Keratinocyte (primary cell): ENCODE data around the gene ADAMTS9. TPM values are rescaled to one million over a fixed set of nuclear protein-coding genes. Genes with fewer than 3 reads are reported as not detected.

Source experiments
- DNase-seq: peaks from one replicate; pipeline ENCODE4 v3.0.0-alpha.2; 2011; ENCODE audit warnings: low read depth, missing footprints, low spot score
- FAIRE-seq: peaks from 2 replicates; lab custom pipeline; 2011; peaks lifted over from hg19 to GRCh38; lab: Jason Lieb, UNC
- H2AFZ ChIP-seq: 2 replicates; pipeline ENCODE4 v1.6.0; 2012; ENCODE audit warnings: low read length, control low read depth, inconsistent platforms; ENCODE audit not compliant: control insufficient read depth
- H3K27ac ChIP-seq: 2 replicates; pipeline ENCODE4 v1.5.1; 2011; ENCODE audit warnings: low read length; ENCODE audit not compliant: control insufficient read depth, insufficient read depth
- H3K27me3 ChIP-seq: 3 replicates; pipeline ENCODE4 v1.6.0; 2011; ENCODE audit warnings: low read length; ENCODE audit not compliant: control insufficient read depth, insufficient read depth; ENCODE audit errors: extremely low read depth
- H3K36me3 ChIP-seq, 2 experiments: 2 replicates in 1 of 2; 3 replicates in 1 of 2; pipeline ENCODE4 v1.5.1; 2011; ENCODE audit warnings: low read length in 2 of 2, mild to moderate bottlenecking in 1 of 2; ENCODE audit not compliant: control insufficient read depth in 2 of 2, insufficient read depth in 2 of 2; ENCODE audit errors: extremely low read depth in 1 of 2
- H3K4me1 ChIP-seq: 3 replicates; pipeline ENCODE4 v1.5.1; 2011; ENCODE audit warnings: low read length; ENCODE audit not compliant: control insufficient read depth, insufficient read depth; ENCODE audit errors: extremely low read depth
- H3K4me2 ChIP-seq: 3 replicates; pipeline ENCODE4 v1.6.0; 2011; ENCODE audit warnings: low read depth, low read length; ENCODE audit not compliant: control insufficient read depth, insufficient read depth; ENCODE audit errors: extremely low read depth
- H3K4me3 ChIP-seq, 3 experiments: fragments of 200-600 bp in 1 of 3; sonication (generic) in 1 of 3; 2 replicates in 2 of 3; 3 replicates in 1 of 3; pipeline ENCODE4 v1.5.1; 2011 to 2016; ENCODE audit warnings: low read length in 3 of 3, mild to moderate bottlenecking in 3 of 3, control low read depth in 2 of 3, inconsistent platforms in 1 of 3, low read depth in 1 of 3, mixed read lengths in 1 of 3, mixed run types in 1 of 3, moderate library complexity in 1 of 3; ENCODE audit not compliant: control insufficient read depth in 2 of 3, insufficient read depth in 2 of 3; ENCODE audit errors: extremely low read depth in 1 of 3
- H3K79me2 ChIP-seq: 2 replicates; pipeline ENCODE4 v1.6.0; 2012; ENCODE audit warnings: low read length; ENCODE audit not compliant: control insufficient read depth, insufficient read depth
- H3K9ac ChIP-seq: 3 replicates; pipeline ENCODE4 v1.6.0; 2011; ENCODE audit warnings: low read length; ENCODE audit not compliant: control insufficient read depth, insufficient read depth; ENCODE audit errors: extremely low read depth
- H3K9me1 ChIP-seq: 3 replicates; pipeline ENCODE4 v1.6.0; 2011; ENCODE audit warnings: low read length; ENCODE audit not compliant: control insufficient read depth, insufficient read depth; ENCODE audit errors: extremely low read depth
- H3K9me3 ChIP-seq: 2 replicates; pipeline ENCODE4 v1.5.1; 2012; ENCODE audit warnings: low read depth, low read length; ENCODE audit not compliant: control insufficient read depth
- H4K20me1 ChIP-seq: 3 replicates; pipeline ENCODE4 v1.6.0; 2011; ENCODE audit warnings: low read length; ENCODE audit not compliant: control insufficient read depth, insufficient read depth; ENCODE audit errors: extremely low read depth
- EZH2 ChIP-seq: IDR thresholded peaks from one replicate; pipeline ENCODE4 v1.6.1; 2012; ENCODE audit warnings: inconsistent platforms, mild to moderate bottlenecking, low read length, moderate library complexity
- dilution Hi-C: fragments of 300-500 bp; cut with MboI; formaldehyde crosslinking; loops from one replicate; pipeline ENCODE4 v1.7.0; 2020; ENCODE audit warnings: low sequenced_read_pairs; ENCODE audit not compliant: extremely low pct_ligation_motif_present
- polyA plus RNA-seq, 5 experiments: library from polyadenylated mRNA; depleted of rRNA in 3 of 5; stranded (reverse) in 3 of 5; stranded (forward) in 1 of 5; unstranded in 1 of 5; fragments of >200 nt; gene quantifications; 1 replicate in 1 of 5; 2 replicates in 3 of 5; 3 replicates in 1 of 5; pipeline versions ENCODE4 v1.2.1 to v1.2.3, GENCODE V29; 2011 to 2012; ENCODE audit warnings: missing spikeins in 2 of 5, low read depth in 1 of 5, low replicate concordance in 1 of 5
- TF ChIP-seq, protein P1 (sequence below), 3 experiments: IDR thresholded peaks in 1 of 3; conservative IDR thresholded peaks in 1 of 3; optimal IDR thresholded peaks in 1 of 3; 2 replicates in 2 of 3; 3 replicates in 1 of 3; pipeline versions ENCODE3 to v1.5.1; 2011; ENCODE audit warnings: low read length in 3 of 3, mild to moderate bottlenecking in 3 of 3, moderate library complexity in 2 of 3, control low read depth in 1 of 3, inconsistent platforms in 1 of 3; ENCODE audit not compliant: insufficient read depth in 2 of 3; ENCODE audit errors: extremely low read depth in 1 of 3

Gene ADAMTS9
- polyA plus RNA-seq, 1 donor (not counting 4 experiments of a cell fraction or from before 2014, with no cell fraction given): 0.43 TPM

DNA sequence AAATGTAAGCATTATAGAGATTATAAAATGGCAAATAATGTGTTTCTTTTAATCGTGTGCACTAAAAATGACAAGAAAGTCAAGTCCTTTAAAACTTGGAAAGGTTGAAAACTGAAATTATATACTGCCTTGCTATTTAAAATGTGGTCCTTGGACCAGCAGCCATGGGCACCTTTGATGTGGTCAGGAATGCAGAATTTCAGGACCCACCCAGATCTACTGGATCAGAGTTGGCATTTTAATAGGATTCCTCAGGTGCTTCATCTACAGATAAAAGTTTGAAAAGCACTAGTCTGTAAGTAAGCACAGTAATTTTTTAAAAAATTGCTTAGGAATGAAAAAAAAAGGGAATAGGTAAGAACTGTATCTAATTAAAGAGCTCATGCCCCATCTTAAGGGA is 55.8 kb downstream of the ADAMTS9 start:
- Histone ChIP-seq H2AFZ (no peak overlapping the region), H3K4me1 (no peaks in the 10 kb centered on the region), H4K20me1 (no peaks in the 10 kb centered on the region), H3K36me3 (no peaks in the 10 kb centered on the region), H3K4me3 (no peak overlapping the region), H3K27me3 (no peaks in the 10 kb centered on the region), H3K4me2 (no peak overlapping the region), H3K9ac (no peak overlapping the region), H3K9me3 (no peaks in the 10 kb centered on the region), H3K79me2 (no peaks in the 10 kb centered on the region), H3K9me1 (no peaks in the 10 kb centered on the region), H3K27ac (no peak overlapping the region)
- TF ChIP-seq, protein P1, sequence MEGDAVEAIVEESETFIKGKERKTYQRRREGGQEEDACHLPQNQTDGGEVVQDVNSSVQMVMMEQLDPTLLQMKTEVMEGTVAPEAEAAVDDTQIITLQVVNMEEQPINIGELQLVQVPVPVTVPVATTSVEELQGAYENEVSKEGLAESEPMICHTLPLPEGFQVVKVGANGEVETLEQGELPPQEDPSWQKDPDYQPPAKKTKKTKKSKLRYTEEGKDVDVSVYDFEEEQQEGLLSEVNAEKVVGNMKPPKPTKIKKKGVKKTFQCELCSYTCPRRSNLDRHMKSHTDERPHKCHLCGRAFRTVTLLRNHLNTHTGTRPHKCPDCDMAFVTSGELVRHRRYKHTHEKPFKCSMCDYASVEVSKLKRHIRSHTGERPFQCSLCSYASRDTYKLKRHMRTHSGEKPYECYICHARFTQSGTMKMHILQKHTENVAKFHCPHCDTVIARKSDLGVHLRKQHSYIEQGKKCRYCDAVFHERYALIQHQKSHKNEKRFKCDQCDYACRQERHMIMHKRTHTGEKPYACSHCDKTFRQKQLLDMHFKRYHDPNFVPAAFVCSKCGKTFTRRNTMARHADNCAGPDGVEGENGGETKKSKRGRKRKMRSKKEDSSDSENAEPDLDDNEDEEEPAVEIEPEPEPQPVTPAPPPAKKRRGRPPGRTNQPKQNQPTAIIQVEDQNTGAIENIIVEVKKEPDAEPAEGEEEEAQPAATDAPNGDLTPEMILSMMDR (optimal IDR thresholded peaks at IDR 0.05 in 1 of 3, IDR thresholded peaks at IDR 0.05 in 1 of 3, conservative IDR thresholded peaks at IDR 0.05 in 1 of 3; ENCODE audit: extremely low read depth in 1 of 3, insufficient read depth in 2 of 3, low read length in 3 of 3): no peak
- no peak for TF ChIP-seq EZH2
- DNase-seq (no peak), FAIRE-seq (no peak)
- dilution Hi-C loops: no loop called here

DNA sequence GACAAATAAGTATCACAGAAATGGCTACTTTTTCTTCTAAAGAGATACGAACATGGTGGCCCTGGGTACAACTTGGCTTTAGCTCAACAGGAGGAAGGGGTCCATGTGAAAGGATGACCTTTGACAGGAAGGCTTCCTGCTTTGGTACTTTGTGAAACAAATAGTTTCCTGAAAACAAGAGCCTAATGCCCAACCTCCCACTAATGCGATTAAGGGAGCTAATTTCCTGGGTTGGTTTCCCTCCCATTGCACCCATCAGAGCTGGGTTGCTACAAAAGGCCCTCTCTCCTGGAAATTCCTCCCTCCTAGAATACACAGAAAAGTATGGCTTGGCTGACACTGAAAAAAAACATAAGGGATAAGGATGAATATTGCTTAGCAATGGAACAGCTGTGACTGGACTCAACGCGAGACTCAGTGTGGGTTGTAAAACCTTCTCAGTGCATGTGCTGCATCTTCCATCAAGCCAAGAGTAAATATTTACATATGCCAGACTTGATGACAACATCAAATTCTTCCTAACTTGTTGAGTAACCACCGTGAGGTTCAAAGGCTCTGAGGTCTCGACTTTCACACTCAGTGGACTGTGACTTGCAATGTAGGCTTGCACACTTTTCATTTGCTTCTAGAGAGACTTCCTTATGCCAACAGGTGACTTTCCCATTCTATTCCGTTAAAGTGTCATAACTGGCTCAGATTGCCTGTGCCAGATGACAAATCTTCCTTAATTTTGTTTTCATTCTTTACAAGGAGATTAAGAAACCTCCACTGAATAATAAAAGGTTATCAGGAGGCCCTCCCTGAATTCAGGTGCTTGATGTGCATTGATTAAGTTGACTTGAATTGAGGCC is 60.1 kb downstream of the ADAMTS9 start:
- FAIRE-seq (no peak), DNase-seq (no peak)
- no peak for TF ChIP-seq EZH2
- TF ChIP-seq, protein P1 (optimal IDR thresholded peaks at IDR 0.05 in 1 of 3, IDR thresholded peaks at IDR 0.05 in 1 of 3, conservative IDR thresholded peaks at IDR 0.05 in 1 of 3; ENCODE audit: extremely low read depth in 1 of 3, insufficient read depth in 2 of 3, low read length in 3 of 3): no peak
- Histone ChIP-seq H3K36me3 (no peaks in the 10 kb centered on the region), H3K9me1 (no peaks in the 10 kb centered on the region), H3K27me3 (no peaks in the 10 kb centered on the region), H3K79me2 (no peaks in the 10 kb centered on the region), H3K27ac (no peak overlapping the region), H3K4me3 (no peak overlapping the region), H2AFZ (no peak overlapping the region), H3K4me2 (no peak overlapping the region), H3K9ac (no peak overlapping the region), H3K9me3 (no peaks in the 10 kb centered on the region), H4K20me1 (no peaks in the 10 kb centered on the region), H3K4me1 (no peaks in the 10 kb centered on the region)
- dilution Hi-C loops: no loop called here
